ENCODE results near the gene P2RY2.
A peak's percentile ranks its signal among the peaks of the same experiment; 100 is the strongest.

Gene P2RY2

GRCh38 chr11:73174495-73174791, 43.6 kb upstream of the P2RY2 start:
- DNase-seq (ENCODE audit: low read depth, low spot score): no peak
- Histone ChIP-seq H3K4me3 (ENCODE audit: insufficient read length, low read depth) (no peak overlapping the region), H3K27me3 (ENCODE audit: insufficient read depth, insufficient read length) (no peaks in the 10 kb centered on the region), H3K4me1 (ENCODE audit: insufficient read depth, insufficient read length) (peaks cover 20% of the 10 kb centered on the region), H3K9me3 (ENCODE audit: insufficient read depth, low read length) (no peaks in the 10 kb centered on the region), H3K36me3 (ENCODE audit: insufficient read depth, insufficient read length, low read length) (no peaks in the 10 kb centered on the region), H3K9ac (ENCODE audit: insufficient read length, low read depth) (no peak overlapping the region)
- no peak for TF ChIP-seq ZNF274 (IDR thresholded peaks at IDR 0.05; ENCODE audit: low read depth, low read length)
- TF ChIP-seq YY1 (IDR thresholded peaks at IDR 0.05; ENCODE audit: insufficient read depth, insufficient read length): no peak
- TF ChIP-seq SUZ12 (IDR thresholded peaks at IDR 0.05; ENCODE audit: extremely low read depth, insufficient read depth, insufficient read length): no peak

DNA sequence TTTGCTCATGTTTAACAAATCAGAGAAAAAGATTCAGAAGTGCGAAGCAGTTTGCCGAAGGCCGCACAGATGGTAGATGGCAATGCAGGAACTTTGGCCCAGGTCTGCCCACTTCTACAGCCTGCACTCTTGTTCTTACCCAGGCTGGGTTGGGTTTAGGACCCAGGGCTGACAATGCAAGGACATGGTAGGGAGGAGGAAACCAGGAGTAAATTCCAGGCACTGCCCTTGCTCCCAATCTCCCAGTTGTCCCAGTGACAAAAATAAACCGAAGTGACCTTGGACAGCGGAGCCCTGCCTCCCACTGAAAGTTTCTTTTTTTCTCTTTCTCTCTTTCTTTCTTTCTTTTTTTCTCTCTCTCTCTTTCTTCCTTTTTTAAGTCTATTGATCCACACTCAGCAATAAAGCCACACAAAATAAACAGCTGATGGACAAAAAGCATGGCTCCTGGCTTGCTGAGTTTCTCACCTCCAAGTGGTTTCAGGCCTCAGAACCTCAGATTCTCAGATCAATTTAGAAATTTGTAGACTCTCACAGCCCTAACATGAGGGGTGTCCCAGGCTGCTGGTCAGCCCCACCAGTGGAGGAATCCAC, 42.4 kb upstream of the P2RY2 start:
- peaks cover 15% of the 10 kb centered on the region for H3K4me1 ChIP-seq (ENCODE audit: insufficient read depth, insufficient read length)
- no peaks in the 10 kb centered on the region for H3K9me3 ChIP-seq (ENCODE audit: insufficient read depth, low read length)
- H3K4me3 ChIP-seq (ENCODE audit: insufficient read length, low read depth): no peak overlapping the region
- no peaks in the 10 kb centered on the region for H3K27me3 ChIP-seq (ENCODE audit: insufficient read depth, insufficient read length)
- DNase-seq (ENCODE audit: low read depth, low spot score): no peak
- H3K36me3 ChIP-seq (ENCODE audit: insufficient read depth, insufficient read length, low read length): no peaks in the 10 kb centered on the region
- no peak for TF ChIP-seq SUZ12 (IDR thresholded peaks at IDR 0.05; ENCODE audit: extremely low read depth, insufficient read depth, insufficient read length)
- TF ChIP-seq YY1 (IDR thresholded peaks at IDR 0.05; ENCODE audit: insufficient read depth, insufficient read length): no peak
- no peak for TF ChIP-seq ZNF274 (IDR thresholded peaks at IDR 0.05; ENCODE audit: low read depth, low read length)
- no peak overlapping the region for H3K9ac ChIP-seq (ENCODE audit: insufficient read length, low read depth)

DNA sequence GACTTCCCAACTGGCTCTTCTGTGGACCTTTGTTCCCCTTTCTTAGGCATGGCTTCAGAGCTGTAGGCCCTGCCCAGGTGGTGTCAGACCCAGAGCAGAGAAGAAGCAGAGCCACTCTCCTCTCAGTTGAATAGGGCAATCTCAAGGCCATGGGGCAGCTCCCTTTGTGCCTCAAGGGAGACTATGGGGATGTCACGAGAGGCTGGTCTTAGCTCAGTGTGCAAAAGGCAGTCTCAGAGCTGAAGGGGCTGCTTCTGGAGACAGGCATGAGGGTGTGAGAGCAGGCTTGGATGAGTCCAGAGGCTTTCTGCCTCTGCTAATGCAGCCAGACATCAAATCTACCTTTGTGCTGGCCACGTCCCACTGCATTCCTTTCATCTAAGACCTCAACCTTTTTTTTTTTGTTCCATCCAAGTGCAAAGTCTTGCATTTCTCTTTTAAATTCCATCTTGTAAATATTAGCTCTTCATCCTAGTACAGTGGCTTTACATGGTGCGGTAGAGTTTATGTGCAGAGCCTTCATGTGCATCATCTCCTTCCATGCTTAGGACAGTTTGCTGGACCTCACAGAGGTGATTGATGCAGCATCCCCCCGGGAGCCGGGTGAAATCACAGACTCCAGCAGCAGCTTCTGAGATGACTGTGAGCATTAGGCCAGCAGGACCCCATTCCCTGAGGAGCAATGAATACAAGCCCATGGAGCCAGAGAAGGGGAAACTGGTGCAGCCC, 41.8 kb upstream of the P2RY2 start:
- Histone ChIP-seq H3K9ac (ENCODE audit: insufficient read length, low read depth) (no peak overlapping the region), H3K4me3 (ENCODE audit: insufficient read length, low read depth) (no peak overlapping the region), H3K27me3 (ENCODE audit: insufficient read depth, insufficient read length) (no peaks in the 10 kb centered on the region), H3K4me1 (ENCODE audit: insufficient read depth, insufficient read length) (peaks cover 15% of the 10 kb centered on the region), H3K9me3 (ENCODE audit: insufficient read depth, low read length) (no peaks in the 10 kb centered on the region), H3K36me3 (ENCODE audit: insufficient read depth, insufficient read length, low read length) (no peaks in the 10 kb centered on the region)
- no peak for TF ChIP-seq YY1 (IDR thresholded peaks at IDR 0.05; ENCODE audit: insufficient read depth, insufficient read length)
- TF ChIP-seq SUZ12 (IDR thresholded peaks at IDR 0.05; ENCODE audit: extremely low read depth, insufficient read depth, insufficient read length): no peak
- TF ChIP-seq ZNF274 (IDR thresholded peaks at IDR 0.05; ENCODE audit: low read depth, low read length): no peak
- no peak for DNase-seq (ENCODE audit: low read depth, low spot score)

DNA sequence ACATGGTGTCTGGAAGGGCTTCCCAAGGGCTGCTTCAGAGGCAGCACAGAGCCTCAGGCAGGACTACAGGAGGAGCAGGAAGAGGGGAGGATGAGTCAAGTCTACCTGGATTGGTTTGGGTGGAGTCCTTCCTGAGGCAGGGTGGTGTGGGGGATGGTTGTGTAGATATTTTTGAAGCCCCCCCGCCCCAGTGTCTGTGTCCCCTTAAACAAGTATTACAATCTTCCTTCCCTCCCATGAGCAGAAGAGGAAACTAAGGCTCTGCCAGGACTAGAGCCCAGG, 41.3 kb upstream of the P2RY2 start:
- TF ChIP-seq YY1 (IDR thresholded peaks at IDR 0.05; ENCODE audit: insufficient read depth, insufficient read length) (no peak), SUZ12 (IDR thresholded peaks at IDR 0.05; ENCODE audit: extremely low read depth, insufficient read depth, insufficient read length) (no peak), ZNF274 (IDR thresholded peaks at IDR 0.05; ENCODE audit: low read depth, low read length) (no peak)
- H3K27me3 ChIP-seq (ENCODE audit: insufficient read depth, insufficient read length): no peaks in the 10 kb centered on the region
- DNase-seq (ENCODE audit: low read depth, low spot score): no peak
- no peaks in the 10 kb centered on the region for H3K9me3 ChIP-seq (ENCODE audit: insufficient read depth, low read length)
- H3K9ac ChIP-seq (ENCODE audit: insufficient read length, low read depth): no peak overlapping the region
- H3K36me3 ChIP-seq (ENCODE audit: insufficient read depth, insufficient read length, low read length): no peaks in the 10 kb centered on the region
- H3K4me3 ChIP-seq (ENCODE audit: insufficient read length, low read depth): no peak overlapping the region
- peaks cover 15% of the 10 kb centered on the region for H3K4me1 ChIP-seq (ENCODE audit: insufficient read depth, insufficient read length)

GRCh38 chr11:73177380-73177777, 40.7 kb upstream of the P2RY2 start:
- H3K4me3 ChIP-seq (ENCODE audit: insufficient read length, low read depth): no peak overlapping the region
- DNase-seq (ENCODE audit: low read depth, low spot score): no peak
- H3K9ac ChIP-seq (ENCODE audit: insufficient read length, low read depth): no peak overlapping the region
- no peaks in the 10 kb centered on the region for H3K27me3 ChIP-seq (ENCODE audit: insufficient read depth, insufficient read length)
- no peaks in the 10 kb centered on the region for H3K9me3 ChIP-seq (ENCODE audit: insufficient read depth, low read length)
- H3K36me3 ChIP-seq (ENCODE audit: insufficient read depth, insufficient read length, low read length): no peaks in the 10 kb centered on the region
- TF ChIP-seq YY1 (IDR thresholded peaks at IDR 0.05; ENCODE audit: insufficient read depth, insufficient read length) (no peak), SUZ12 (IDR thresholded peaks at IDR 0.05; ENCODE audit: extremely low read depth, insufficient read depth, insufficient read length) (no peak), ZNF274 (IDR thresholded peaks at IDR 0.05; ENCODE audit: low read depth, low read length) (no peak)
- H3K4me1 ChIP-seq (ENCODE audit: insufficient read depth, insufficient read length): peaks cover 15% of the 10 kb centered on the region

DNA sequence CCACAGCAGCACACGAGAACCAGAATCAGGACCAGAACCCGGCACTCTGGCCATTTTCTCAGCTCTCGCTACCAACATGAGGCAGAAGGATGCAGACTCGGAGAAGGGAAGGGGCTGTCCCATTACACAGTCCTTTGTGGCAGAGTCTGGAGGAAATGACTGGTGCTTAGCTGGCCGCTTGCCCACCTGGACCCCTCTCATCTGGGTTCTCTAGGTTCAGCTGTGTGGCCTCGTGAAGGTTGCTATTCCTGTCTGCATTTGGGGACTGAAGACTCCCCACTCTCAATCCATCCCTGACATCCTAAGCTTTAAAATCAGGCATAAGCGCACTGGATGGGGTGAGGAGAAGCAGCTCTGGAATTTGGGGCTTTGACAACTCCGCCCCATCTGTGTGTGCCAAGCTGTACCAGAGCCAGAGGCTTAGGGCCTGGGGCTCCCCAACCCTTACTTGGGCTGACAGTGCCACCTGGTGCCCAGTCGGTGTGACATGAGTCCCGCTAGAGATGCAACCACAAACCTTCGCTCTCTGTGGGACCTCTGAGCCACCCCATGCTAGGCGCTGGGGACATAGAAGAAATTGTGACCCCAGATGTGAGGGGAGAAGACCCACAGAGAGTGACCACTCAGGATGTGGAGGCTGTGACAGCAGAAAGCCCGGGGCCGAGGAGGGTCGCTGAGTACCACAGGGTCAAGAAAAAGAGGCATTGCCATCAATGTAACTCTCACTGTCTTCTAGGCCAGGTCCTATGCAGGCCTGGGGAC, 40.1 kb upstream of the P2RY2 start:
- no peak for TF ChIP-seq ZNF274 (IDR thresholded peaks at IDR 0.05; ENCODE audit: low read depth, low read length)
- TF ChIP-seq SUZ12 (IDR thresholded peaks at IDR 0.05; ENCODE audit: extremely low read depth, insufficient read depth, insufficient read length): no peak
- no peak for TF ChIP-seq YY1 (IDR thresholded peaks at IDR 0.05; ENCODE audit: insufficient read depth, insufficient read length)
- H3K9me3 ChIP-seq (ENCODE audit: insufficient read depth, low read length): no peaks in the 10 kb centered on the region
- H3K4me1 ChIP-seq (ENCODE audit: insufficient read depth, insufficient read length): peaks cover 15% of the 10 kb centered on the region
- H3K9ac ChIP-seq (ENCODE audit: insufficient read length, low read depth): no peak overlapping the region
- H3K36me3 ChIP-seq (ENCODE audit: insufficient read depth, insufficient read length, low read length): no peaks in the 10 kb centered on the region
- no peaks in the 10 kb centered on the region for H3K27me3 ChIP-seq (ENCODE audit: insufficient read depth, insufficient read length)
- DNase-seq (ENCODE audit: low read depth, low spot score): peak; percentile 55
- no peak overlapping the region for H3K4me3 ChIP-seq (ENCODE audit: insufficient read length, low read depth)

DNA sequence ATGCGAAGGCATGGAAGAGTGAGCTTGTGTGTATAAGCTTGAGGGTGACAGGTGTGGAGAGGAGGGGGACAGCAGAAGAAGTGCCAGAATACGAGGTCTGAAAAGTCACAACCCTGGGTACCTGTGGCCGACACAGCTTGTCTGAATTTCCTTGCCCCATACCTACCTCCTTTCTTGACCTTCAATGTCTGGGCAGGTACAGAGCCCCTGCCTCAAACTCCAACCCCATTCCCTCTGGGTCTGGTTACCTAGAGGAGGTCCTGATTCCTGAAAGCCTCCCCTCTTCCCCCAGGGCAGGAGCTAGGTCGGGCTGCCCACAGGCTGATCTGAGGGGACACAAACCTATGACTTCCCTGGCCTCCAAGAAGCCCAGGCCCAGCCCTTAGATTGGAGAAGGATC, 39.4 kb upstream of the P2RY2 start:
- H3K9me3 ChIP-seq (ENCODE audit: insufficient read depth, low read length): no peaks in the 10 kb centered on the region
- H3K4me3 ChIP-seq (ENCODE audit: insufficient read length, low read depth): no peak overlapping the region
- no peak for DNase-seq (ENCODE audit: low read depth, low spot score)
- no peak overlapping the region for H3K9ac ChIP-seq (ENCODE audit: insufficient read length, low read depth)
- no peaks in the 10 kb centered on the region for H3K27me3 ChIP-seq (ENCODE audit: insufficient read depth, insufficient read length)
- peaks cover 12% of the 10 kb centered on the region for H3K4me1 ChIP-seq (ENCODE audit: insufficient read depth, insufficient read length)
- no peaks in the 10 kb centered on the region for H3K36me3 ChIP-seq (ENCODE audit: insufficient read depth, insufficient read length, low read length)
- TF ChIP-seq ZNF274 (IDR thresholded peaks at IDR 0.05; ENCODE audit: low read depth, low read length): no peak
- TF ChIP-seq SUZ12 (IDR thresholded peaks at IDR 0.05; ENCODE audit: extremely low read depth, insufficient read depth, insufficient read length): no peak
- TF ChIP-seq YY1 (IDR thresholded peaks at IDR 0.05; ENCODE audit: insufficient read depth, insufficient read length): no peak
